ENCODE results near the gene ZNF860.

GRCh38 chr3:31948280-31948679, 33.3 kb upstream of the ZNF860 start:
- TF ChIP-seq, protein P1, sequence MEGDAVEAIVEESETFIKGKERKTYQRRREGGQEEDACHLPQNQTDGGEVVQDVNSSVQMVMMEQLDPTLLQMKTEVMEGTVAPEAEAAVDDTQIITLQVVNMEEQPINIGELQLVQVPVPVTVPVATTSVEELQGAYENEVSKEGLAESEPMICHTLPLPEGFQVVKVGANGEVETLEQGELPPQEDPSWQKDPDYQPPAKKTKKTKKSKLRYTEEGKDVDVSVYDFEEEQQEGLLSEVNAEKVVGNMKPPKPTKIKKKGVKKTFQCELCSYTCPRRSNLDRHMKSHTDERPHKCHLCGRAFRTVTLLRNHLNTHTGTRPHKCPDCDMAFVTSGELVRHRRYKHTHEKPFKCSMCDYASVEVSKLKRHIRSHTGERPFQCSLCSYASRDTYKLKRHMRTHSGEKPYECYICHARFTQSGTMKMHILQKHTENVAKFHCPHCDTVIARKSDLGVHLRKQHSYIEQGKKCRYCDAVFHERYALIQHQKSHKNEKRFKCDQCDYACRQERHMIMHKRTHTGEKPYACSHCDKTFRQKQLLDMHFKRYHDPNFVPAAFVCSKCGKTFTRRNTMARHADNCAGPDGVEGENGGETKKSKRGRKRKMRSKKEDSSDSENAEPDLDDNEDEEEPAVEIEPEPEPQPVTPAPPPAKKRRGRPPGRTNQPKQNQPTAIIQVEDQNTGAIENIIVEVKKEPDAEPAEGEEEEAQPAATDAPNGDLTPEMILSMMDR (conservative IDR thresholded peaks at IDR 0.05 in 1 of 2, IDR thresholded peaks at IDR 0.05 in 1 of 2; ENCODE audit: extremely low read depth in 1 of 2, insufficient read depth in 1 of 2, low read depth in 1 of 2, low read length in 2 of 2), result no peak
- TF ChIP-seq EZH2 (IDR thresholded peaks at IDR 0.05; ENCODE audit: borderline replicate concordance, low read length), result no peak
